Neural crest cell (in vitro differentiated cells): ENCODE measurements around the gene ZNF549. TPM values are rescaled to one million over a fixed set of nuclear protein-coding genes. Genes with fewer than 3 reads are reported as not detected.
"Not testable (repeated sequence)": the region's sequence is repeated elsewhere in the genome, so short reads cannot be mapped to it uniquely, and the experiment has no call there.

Experiments used
- DNase-seq: peaks from one replicate; pipeline ENCODE4 v3.0.0; 2021; ENCODE audit warnings: low read depth, mixed read lengths, low spot score
- H3K27ac Mint-ChIP-seq: one replicate; pipeline ENCODE4 v1.8.0; 2021; ENCODE audit warnings: mild to moderate bottlenecking, mixed read lengths; ENCODE audit not compliant: unreplicated experiment
- H3K27me3 Mint-ChIP-seq: 2 replicates; pipeline ENCODE4 v1.8.0; 2021; ENCODE audit warnings: low read depth, mild to moderate bottlenecking, mixed read lengths
- H3K36me3 Mint-ChIP-seq: 2 replicates; pipeline ENCODE4 v1.8.0; 2021; ENCODE audit warnings: low read depth, mild to moderate bottlenecking, mixed read lengths
- H3K4me1 Mint-ChIP-seq: 2 replicates; pipeline ENCODE4 v1.8.0; 2021; ENCODE audit warnings: mixed read lengths
- H3K4me3 Mint-ChIP-seq: one replicate; pipeline ENCODE4 v1.8.0; 2021; ENCODE audit warnings: mild to moderate bottlenecking, mixed read lengths
- H3K9me3 Mint-ChIP-seq: 2 replicates; pipeline ENCODE4 v1.8.0; 2021; ENCODE audit warnings: mixed read lengths
- total RNA-seq: library from RNA; stranded (reverse); gene quantifications from 2 replicates; pipeline ENCODE4 v1.2.1, GENCODE V29; 2021
- TF ChIP-seq, protein P1 (sequence below): fragments of 200-600 bp; sonication (generic); conservative IDR thresholded peaks from 2 replicates; pipeline ENCODE4 v1.5.0; 2021; ENCODE audit warnings: antibody characterized with exemption, mild to moderate bottlenecking

The ZNF549 gene
- total RNA-seq, 1 donor from 2014 or later: 10.6 TPM

DNA sequence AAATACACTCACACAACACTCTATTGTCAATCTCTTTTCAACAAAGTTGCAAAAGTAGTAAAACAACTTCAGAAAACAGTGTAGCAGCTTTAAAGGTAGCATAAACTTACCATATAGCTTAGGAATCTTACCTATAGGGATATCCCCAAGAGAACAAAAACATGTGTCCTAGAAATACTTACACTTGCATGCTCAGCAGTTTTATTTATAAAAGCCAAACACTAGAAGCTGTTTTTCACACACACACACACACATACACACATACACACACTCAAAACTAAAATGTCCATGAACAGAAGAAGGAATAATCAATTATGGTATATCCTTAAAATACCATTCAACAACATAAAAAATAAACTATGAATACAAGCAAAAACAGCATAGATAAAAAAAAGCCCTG is 15.7 kb upstream of the ZNF549 start:
- Mint-ChIP-seq H3K4me1 (no peaks in the 10 kb centered on the region), H3K27ac (no peak overlapping the region), H3K4me3 (no peak overlapping the region), H3K27me3 (no peaks in the 10 kb centered on the region), H3K36me3 (peaks cover 69% of the 10 kb centered on the region), H3K9me3 (peaks cover 30% of the 10 kb centered on the region)
- no peak for DNase-seq
- TF ChIP-seq, protein P1, sequence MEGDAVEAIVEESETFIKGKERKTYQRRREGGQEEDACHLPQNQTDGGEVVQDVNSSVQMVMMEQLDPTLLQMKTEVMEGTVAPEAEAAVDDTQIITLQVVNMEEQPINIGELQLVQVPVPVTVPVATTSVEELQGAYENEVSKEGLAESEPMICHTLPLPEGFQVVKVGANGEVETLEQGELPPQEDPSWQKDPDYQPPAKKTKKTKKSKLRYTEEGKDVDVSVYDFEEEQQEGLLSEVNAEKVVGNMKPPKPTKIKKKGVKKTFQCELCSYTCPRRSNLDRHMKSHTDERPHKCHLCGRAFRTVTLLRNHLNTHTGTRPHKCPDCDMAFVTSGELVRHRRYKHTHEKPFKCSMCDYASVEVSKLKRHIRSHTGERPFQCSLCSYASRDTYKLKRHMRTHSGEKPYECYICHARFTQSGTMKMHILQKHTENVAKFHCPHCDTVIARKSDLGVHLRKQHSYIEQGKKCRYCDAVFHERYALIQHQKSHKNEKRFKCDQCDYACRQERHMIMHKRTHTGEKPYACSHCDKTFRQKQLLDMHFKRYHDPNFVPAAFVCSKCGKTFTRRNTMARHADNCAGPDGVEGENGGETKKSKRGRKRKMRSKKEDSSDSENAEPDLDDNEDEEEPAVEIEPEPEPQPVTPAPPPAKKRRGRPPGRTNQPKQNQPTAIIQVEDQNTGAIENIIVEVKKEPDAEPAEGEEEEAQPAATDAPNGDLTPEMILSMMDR: no peak

DNA sequence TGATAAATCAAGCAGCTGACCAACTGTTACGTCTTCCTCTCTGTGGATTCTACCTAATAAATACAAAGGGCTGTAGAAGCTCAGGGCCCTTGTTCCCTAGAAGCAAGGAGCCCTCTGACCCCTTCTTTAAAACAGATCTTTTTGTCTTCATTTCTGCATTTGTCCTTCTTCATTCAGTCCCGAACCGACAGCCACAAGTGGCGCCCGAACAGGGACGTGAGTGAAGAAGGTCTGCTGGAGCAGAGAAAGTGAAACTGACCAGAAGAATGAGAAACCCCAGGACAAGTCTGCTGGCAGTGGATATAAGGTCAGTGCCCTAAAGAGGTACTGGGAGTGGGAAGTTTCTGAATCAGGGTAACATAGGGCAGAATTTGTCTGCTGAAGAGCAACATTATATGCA is 14.3 kb upstream of the ZNF549 start:
- H3K27me3 Mint-ChIP-seq: no peaks in the 10 kb centered on the region
- no peak overlapping the region for H3K4me3 Mint-ChIP-seq
- H3K36me3 Mint-ChIP-seq: peaks cover 59% of the 10 kb centered on the region
- no peak overlapping the region for H3K27ac Mint-ChIP-seq
- H3K9me3 Mint-ChIP-seq: peaks cover 30% of the 10 kb centered on the region
- DNase-seq: no peak
- H3K4me1 Mint-ChIP-seq: no peaks in the 10 kb centered on the region
- TF ChIP-seq, protein P1: no peak

DNA sequence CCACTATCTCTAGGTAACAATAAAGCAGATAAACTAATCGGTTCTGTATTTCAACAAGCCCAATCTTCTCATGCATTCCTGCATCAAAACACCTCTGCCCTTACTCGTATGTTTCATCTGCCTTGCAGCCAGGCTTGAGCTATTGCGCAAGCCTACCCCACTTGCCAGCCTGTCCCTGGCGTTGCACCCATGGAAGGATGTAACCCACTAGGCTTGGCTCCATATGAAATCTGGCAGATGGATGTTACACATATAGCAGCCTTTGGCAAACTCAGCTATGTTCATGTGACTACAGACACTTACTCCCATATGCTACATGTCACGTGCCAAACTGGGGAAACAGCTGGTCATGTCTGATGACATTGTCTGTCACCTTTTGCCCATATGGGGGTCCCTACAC is 11.9 kb upstream of the ZNF549 start:
- Mint-ChIP-seq H3K27ac (no peak overlapping the region), H3K4me3 (no peak overlapping the region), H3K27me3 (peaks cover 3% of the 10 kb centered on the region), H3K9me3 (peaks cover 25% of the 10 kb centered on the region), H3K36me3 (peaks cover 45% of the 10 kb centered on the region), H3K4me1 (no peaks in the 10 kb centered on the region)
- DNase-seq: no peak
- TF ChIP-seq, protein P1: no peak

DNA sequence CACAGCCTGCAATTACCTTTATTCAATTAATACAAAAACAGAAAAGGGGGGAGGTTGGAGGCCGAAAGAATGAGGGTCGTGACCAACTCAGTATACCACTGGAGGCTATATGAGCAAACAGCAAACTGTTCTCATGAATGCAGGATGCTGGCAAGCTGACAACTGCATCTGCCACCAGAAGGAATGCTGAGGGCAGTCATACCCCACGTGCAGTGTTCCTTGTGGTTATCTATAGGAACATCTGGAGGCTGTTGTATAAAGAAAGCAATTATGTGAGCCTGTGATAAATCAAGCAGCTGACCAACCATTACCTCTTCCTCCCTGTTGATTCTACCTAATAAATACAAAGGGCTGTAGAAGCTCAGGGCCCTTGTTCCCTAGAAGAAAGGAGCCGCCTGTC is 9.1 kb upstream of the ZNF549 start:
- Mint-ChIP-seq H3K9me3 (peaks cover 29% of the 10 kb centered on the region), H3K36me3 (peaks cover 35% of the 10 kb centered on the region)
- H3K27ac Mint-ChIP-seq, DNase-seq, H3K4me1 Mint-ChIP-seq, H3K27me3 Mint-ChIP-seq, H3K4me3 Mint-ChIP-seq: not testable (repeated sequence)

DNA sequence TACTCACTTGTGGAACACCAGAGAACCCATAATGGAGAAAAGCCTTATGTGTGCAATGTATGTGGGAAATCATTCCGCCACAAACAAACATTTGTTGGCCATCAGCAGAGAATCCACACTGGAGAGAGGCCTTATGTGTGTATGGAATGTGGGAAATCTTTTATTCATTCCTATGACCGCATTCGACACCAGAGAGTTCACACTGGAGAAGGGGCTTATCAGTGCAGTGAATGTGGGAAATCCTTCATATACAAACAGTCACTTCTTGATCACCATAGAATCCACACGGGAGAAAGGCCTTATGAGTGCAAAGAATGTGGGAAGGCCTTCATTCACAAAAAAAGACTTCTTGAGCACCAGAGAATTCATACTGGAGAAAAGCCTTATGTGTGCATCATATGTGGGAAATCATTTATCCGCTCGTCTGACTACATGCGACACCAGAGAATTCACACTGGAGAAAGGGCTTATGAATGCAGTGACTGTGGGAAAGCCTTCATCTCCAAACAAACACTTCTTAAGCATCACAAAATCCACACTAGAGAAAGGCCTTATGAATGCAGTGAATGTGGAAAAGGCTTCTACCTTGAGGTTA is 10.9 kb downstream of the ZNF549 start:
- TF ChIP-seq, protein P1: no peak
- Mint-ChIP-seq H3K36me3 (peaks cover 93% of the 10 kb centered on the region), H3K4me3 (peak overlapping the region; percentile 19), H3K9me3 (peaks cover 55% of the 10 kb centered on the region), H3K27ac (no peak overlapping the region), H3K27me3 (no peaks in the 10 kb centered on the region), H3K4me1 (no peaks in the 10 kb centered on the region)
- no peak for DNase-seq

DNA sequence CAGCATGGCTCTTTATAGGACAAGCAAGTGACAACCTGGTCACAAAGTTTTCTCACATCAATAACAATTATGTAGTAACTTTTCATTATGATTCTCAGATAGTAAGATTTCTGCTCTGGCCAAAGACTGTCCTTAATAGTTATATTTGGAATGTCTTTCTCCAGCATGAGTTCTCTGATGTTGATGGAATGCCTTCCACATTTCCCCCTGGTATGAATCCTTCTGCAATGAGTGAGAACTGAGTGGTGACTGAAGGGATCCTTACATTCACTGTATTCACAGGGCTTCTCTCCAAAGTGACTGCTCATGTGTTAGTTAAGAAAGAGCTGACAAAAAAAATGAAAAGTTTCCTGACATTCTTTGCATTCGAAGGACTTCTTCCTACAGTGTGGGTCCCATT is 19.4 kb downstream of the ZNF549 start:
- H3K4me3 Mint-ChIP-seq: no peak overlapping the region
- TF ChIP-seq, protein P1: no peak
- no peaks in the 10 kb centered on the region for H3K27me3 Mint-ChIP-seq
- H3K4me1 Mint-ChIP-seq: no peaks in the 10 kb centered on the region
- H3K9me3 Mint-ChIP-seq: peaks cover 44% of the 10 kb centered on the region
- H3K27ac Mint-ChIP-seq: no peak overlapping the region
- peaks cover 95% of the 10 kb centered on the region for H3K36me3 Mint-ChIP-seq
- DNase-seq: no peak
